ENCODE measurements around the gene CLPSL1. TPM values are rescaled to one million over a fixed set of nuclear protein-coding genes. Genes with fewer than 3 reads are reported as not detected.
A peak's percentile ranks its signal among the peaks of the same experiment; 100 is the strongest.

Gene CLPSL1
- total RNA-seq, 1 donor from 2014 or later: not detected

GRCh38 chr6:35757456-35758123 lies 23.2 kb upstream of the CLPSL1 start:
- no peaks in the 10 kb centered on the region for H3K9me3 Mint-ChIP-seq (ENCODE audit: unreplicated experiment)
- DNase-seq (ENCODE audit: low spot score): peak; percentile 33
- no peak overlapping the region for H3K4me3 Mint-ChIP-seq (ENCODE audit: unreplicated experiment)
- peak overlapping the region; percentile 39 for H3K27ac Mint-ChIP-seq (ENCODE audit: unreplicated experiment)
- TF ChIP-seq, protein P1, sequence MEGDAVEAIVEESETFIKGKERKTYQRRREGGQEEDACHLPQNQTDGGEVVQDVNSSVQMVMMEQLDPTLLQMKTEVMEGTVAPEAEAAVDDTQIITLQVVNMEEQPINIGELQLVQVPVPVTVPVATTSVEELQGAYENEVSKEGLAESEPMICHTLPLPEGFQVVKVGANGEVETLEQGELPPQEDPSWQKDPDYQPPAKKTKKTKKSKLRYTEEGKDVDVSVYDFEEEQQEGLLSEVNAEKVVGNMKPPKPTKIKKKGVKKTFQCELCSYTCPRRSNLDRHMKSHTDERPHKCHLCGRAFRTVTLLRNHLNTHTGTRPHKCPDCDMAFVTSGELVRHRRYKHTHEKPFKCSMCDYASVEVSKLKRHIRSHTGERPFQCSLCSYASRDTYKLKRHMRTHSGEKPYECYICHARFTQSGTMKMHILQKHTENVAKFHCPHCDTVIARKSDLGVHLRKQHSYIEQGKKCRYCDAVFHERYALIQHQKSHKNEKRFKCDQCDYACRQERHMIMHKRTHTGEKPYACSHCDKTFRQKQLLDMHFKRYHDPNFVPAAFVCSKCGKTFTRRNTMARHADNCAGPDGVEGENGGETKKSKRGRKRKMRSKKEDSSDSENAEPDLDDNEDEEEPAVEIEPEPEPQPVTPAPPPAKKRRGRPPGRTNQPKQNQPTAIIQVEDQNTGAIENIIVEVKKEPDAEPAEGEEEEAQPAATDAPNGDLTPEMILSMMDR (IDR thresholded peaks at IDR 0.05; ENCODE audit: unreplicated experiment): no peak
- peaks cover 13% of the 10 kb centered on the region for H3K4me1 Mint-ChIP-seq (ENCODE audit: unreplicated experiment)
- H3K27me3 Mint-ChIP-seq (ENCODE audit: unreplicated experiment): no peaks in the 10 kb centered on the region
- no peaks in the 10 kb centered on the region for H3K36me3 Mint-ChIP-seq (ENCODE audit: low read depth, unreplicated experiment)

DNA sequence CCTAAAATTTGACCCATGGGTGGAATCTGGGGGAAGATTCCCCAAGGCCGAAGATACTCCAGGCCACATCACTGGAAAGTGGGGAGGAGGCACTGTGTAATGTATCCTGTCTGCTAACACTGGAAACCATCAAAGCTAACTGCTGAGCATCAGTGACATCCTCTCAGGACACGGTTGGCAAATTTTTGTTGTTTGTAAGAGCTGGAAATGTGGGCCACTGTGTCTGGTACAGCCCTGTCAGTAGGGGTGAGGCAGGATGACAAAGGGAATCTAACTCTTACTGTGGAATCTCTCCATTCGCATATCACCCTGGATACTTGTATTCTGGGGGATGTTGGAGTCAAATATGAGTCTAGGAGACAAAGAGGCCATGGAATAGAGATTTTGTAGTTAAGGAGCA lies 21.4 kb upstream of the CLPSL1 start:
- H3K9me3 Mint-ChIP-seq (ENCODE audit: unreplicated experiment): no peaks in the 10 kb centered on the region
- no peak overlapping the region for H3K4me3 Mint-ChIP-seq (ENCODE audit: unreplicated experiment)
- no peaks in the 10 kb centered on the region for H3K27me3 Mint-ChIP-seq (ENCODE audit: unreplicated experiment)
- TF ChIP-seq, protein P1 (IDR thresholded peaks at IDR 0.05; ENCODE audit: unreplicated experiment): no peak
- H3K4me1 Mint-ChIP-seq (ENCODE audit: unreplicated experiment): peaks cover 19% of the 10 kb centered on the region
- no peak for DNase-seq (ENCODE audit: low spot score)
- peak overlapping the region; percentile 52 for H3K27ac Mint-ChIP-seq (ENCODE audit: unreplicated experiment)
- H3K36me3 Mint-ChIP-seq (ENCODE audit: low read depth, unreplicated experiment): no peaks in the 10 kb centered on the region

DNA sequence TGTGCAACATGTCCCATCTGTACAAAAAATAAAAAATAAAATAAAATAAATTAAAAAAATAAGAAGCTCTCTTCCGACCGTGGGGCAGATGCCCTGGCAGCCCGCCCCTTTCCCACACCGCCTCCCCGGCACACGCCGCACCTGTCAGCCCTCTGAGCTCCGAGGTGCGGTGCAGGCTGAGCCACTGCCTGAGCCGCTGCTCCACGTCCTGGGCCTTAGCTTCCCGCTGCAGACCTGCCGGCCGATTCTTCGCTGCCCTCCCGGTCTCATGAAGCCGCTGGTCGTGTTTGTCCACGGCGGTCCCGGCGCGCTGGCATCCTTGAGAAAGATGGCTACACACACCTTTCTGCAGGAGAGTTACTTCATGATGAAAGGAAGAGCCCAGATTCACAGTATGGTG lies 15.1 kb upstream of the CLPSL1 start:
- H3K4me3 Mint-ChIP-seq (ENCODE audit: unreplicated experiment): no peak overlapping the region
- DNase-seq (ENCODE audit: low spot score): no peak
- H3K9me3 Mint-ChIP-seq (ENCODE audit: unreplicated experiment): no peaks in the 10 kb centered on the region
- H3K27me3 Mint-ChIP-seq (ENCODE audit: unreplicated experiment): peaks cover 2% of the 10 kb centered on the region
- peaks cover 6% of the 10 kb centered on the region for H3K4me1 Mint-ChIP-seq (ENCODE audit: unreplicated experiment)
- TF ChIP-seq, protein P1 (IDR thresholded peaks at IDR 0.05; ENCODE audit: unreplicated experiment): no peak
- H3K36me3 Mint-ChIP-seq (ENCODE audit: low read depth, unreplicated experiment): no peaks in the 10 kb centered on the region
- H3K27ac Mint-ChIP-seq (ENCODE audit: unreplicated experiment): no peak overlapping the region

- Mint-ChIP-seq H3K27ac (ENCODE audit: unreplicated experiment) (peak overlapping the region; percentile 26), H3K36me3 (ENCODE audit: low read depth, unreplicated experiment) (no peaks in the 10 kb centered on the region), H3K4me1 (ENCODE audit: unreplicated experiment) (peaks cover 1% of the 10 kb centered on the region), H3K9me3 (ENCODE audit: unreplicated experiment) (no peaks in the 10 kb centered on the region), H3K27me3 (ENCODE audit: unreplicated experiment) (peaks cover 2% of the 10 kb centered on the region), H3K4me3 (ENCODE audit: unreplicated experiment) (no peak overlapping the region)
- DNase-seq (ENCODE audit: low spot score): no peak
- TF ChIP-seq, protein P1 (IDR thresholded peaks at IDR 0.05; ENCODE audit: unreplicated experiment): no peak
Observed at GRCh38 chr6:35769211-35769610, 11.6 kb upstream of the CLPSL1 start.

GRCh38 chr6:35771343-35771627 lies 9.5 kb upstream of the CLPSL1 start:
- no peak for DNase-seq (ENCODE audit: low spot score)
- Mint-ChIP-seq H3K36me3 (ENCODE audit: low read depth, unreplicated experiment) (no peaks in the 10 kb centered on the region), H3K27me3 (ENCODE audit: unreplicated experiment) (peaks cover 4% of the 10 kb centered on the region), H3K4me1 (ENCODE audit: unreplicated experiment) (no peaks in the 10 kb centered on the region), H3K27ac (ENCODE audit: unreplicated experiment) (no peak overlapping the region), H3K9me3 (ENCODE audit: unreplicated experiment) (no peaks in the 10 kb centered on the region), H3K4me3 (ENCODE audit: unreplicated experiment) (no peak overlapping the region)
- TF ChIP-seq, protein P1 (IDR thresholded peaks at IDR 0.05; ENCODE audit: unreplicated experiment): no peak

Data from endothelial cell (in vitro differentiated cells).